Measurements from ENCODE around the gene DAZAP1. TPM values are rescaled to one million over a fixed set of nuclear protein-coding genes. Genes with fewer than 3 reads are reported as not detected.
"Not testable (repeated sequence)": the region's sequence is repeated elsewhere in the genome, so short reads cannot be mapped to it uniquely, and the experiment has no call there.

The DAZAP1 gene
- total RNA-seq, 8 experiments from 2014 or later = 32.3 to 129 (median 46.7) TPM

GRCh38 chr19:1439525-1440417, 32.4 kb downstream of the DAZAP1 start:
- H3K27ac ChIP-seq; ATAC-seq (replicated peaks in 6 of 8); in situ Hi-C loops (cut with MboI; ENCODE audit: low pct_unique_long_range_greater_than_20kb in 2 of 9, low sequenced_read_pairs in 9 of 9, unreplicated experiment in 9 of 9): not testable (repeated sequence)
- peaks cover 10 to 11% of the 10 kb centered on the region in 2 donors for H3K4me1 ChIP-seq (replicated peaks in 1 of 2)
- 0 to 80% (median 70%) methylated on average over 1 to 16 of the region's 57 CpGs; no CpG with 5 or more reads in 3 of the 10 experiments for WGBS, 10 experiments
- peak overlapping the region; percentile 49 to 95 (median 84) for H3K4me3 ChIP-seq

DNA sequence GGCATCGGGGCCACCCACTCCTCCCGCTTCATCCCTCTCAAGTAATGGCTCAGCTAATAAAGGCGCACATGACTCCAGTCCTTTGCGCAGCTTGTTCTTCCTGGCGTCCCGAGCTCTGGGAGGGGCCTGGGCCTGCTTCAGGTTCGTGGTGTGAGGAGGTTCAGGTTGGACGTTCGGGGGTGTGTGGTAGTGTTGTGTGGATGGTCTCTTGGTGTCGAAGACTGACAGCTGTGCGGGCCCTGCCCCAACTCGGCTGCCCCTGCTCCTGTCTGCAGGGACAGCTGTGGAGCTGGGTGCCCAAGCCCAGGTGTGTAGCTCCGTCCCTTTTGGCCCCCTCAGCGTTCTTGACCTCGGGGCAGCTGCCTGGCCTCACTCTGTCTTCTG, 33.0 kb downstream of the DAZAP1 start:
- peaks cover 10 to 11% of the 10 kb centered on the region in 2 donors for H3K4me1 ChIP-seq (replicated peaks in 1 of 2)
- H3K27ac ChIP-seq = no peak overlapping the region
- in situ Hi-C loops (cut with MboI; ENCODE audit: low pct_unique_long_range_greater_than_20kb in 2 of 9, low sequenced_read_pairs in 9 of 9, unreplicated experiment in 9 of 9) = no loop called here
- 80% methylated on average over 2 of the region's 15 CpGs; no CpG with 5 or more reads in 9 of the 10 experiments for WGBS, 10 experiments
- H3K4me3 ChIP-seq = no peak overlapping the region
- ATAC-seq (replicated peaks in 6 of 8) = no peak

- WGBS, 10 experiments = 100% methylated on average over 1 to 2 of the region's 9 CpGs; no CpG with 5 or more reads in 7 of the 10 experiments
- no peak overlapping the region for H3K4me3 ChIP-seq
- no peak overlapping the region for H3K27ac ChIP-seq
- in situ Hi-C loops (cut with MboI; ENCODE audit: low pct_unique_long_range_greater_than_20kb in 2 of 9, low sequenced_read_pairs in 9 of 9, unreplicated experiment in 9 of 9) = no loop called here
- no peak for ATAC-seq (replicated peaks in 6 of 8)
- peaks cover 10 to 11% of the 10 kb centered on the region in 2 donors for H3K4me1 ChIP-seq (replicated peaks in 1 of 2)
These were observed 33.6 kb downstream of the DAZAP1 start for GRCh38 chr19:1441022-1441426.

GRCh38 chr19:1441677-1442438, 34.5 kb downstream of the DAZAP1 start:
- no peak overlapping the region for H3K27ac ChIP-seq
- ATAC-seq (replicated peaks in 6 of 8) = no peak

DNA sequence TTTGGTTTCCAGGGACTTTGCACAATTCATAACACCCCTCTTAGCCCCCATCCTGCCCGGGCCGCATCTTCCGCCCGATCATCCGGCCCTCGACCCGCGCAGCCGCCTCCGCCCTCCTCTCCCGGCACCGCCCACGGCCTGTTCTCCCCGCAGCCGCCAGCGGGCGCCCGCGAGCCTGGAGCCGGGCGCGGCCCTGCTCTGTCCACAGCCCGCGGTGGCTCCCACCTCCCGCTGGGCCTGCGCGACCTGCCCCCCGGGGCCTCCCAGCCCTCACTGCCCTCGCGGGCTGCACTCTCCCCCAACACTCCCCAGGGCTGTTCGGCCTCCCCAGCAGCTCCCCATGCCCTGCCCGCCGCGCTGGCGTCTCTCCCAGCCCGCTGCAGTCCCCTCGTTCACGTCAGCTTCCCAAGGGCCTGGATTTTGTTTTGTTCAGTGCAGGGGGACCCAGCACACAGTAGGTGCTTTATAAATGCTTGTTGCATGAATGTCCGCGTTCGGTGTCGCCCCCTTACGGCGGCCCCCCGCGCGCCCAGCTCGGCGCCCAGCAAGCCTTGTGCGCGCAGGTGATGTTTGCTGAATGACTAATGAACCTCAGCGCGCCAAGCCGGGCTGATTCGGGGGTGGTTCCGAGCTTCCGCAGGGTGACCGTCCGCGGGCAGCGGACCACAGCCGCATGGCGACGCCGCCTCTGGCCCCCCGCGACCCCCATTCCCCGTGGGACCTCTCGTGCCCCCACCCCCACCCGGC, 38.0 kb downstream of the DAZAP1 start:
- WGBS, 10 experiments = 0% methylated on average over 9 of the region's 70 CpGs; no CpG with 5 or more reads in 9 of the 10 experiments
- in situ Hi-C loops (cut with MboI; ENCODE audit: low pct_unique_long_range_greater_than_20kb in 2 of 9, low sequenced_read_pairs in 9 of 9, unreplicated experiment in 9 of 9) = no loop called here

More at GRCh38 chr19:1441677-1442438, 34.5 kb downstream of the DAZAP1 start:
- 76 to 100% (median 88%) methylated on average over 1 to 12 of the region's 25 CpGs; no CpG with 5 or more reads in 1 of the 10 experiments for WGBS, 10 experiments
- peaks cover 11 to 13% of the 10 kb centered on the region in 2 donors for H3K4me1 ChIP-seq (replicated peaks in 1 of 2)
- in situ Hi-C loops (cut with MboI; ENCODE audit: low pct_unique_long_range_greater_than_20kb in 2 of 9, low sequenced_read_pairs in 9 of 9, unreplicated experiment in 9 of 9) = no loop called here
- H3K4me3 ChIP-seq = no peak overlapping the region

DNA sequence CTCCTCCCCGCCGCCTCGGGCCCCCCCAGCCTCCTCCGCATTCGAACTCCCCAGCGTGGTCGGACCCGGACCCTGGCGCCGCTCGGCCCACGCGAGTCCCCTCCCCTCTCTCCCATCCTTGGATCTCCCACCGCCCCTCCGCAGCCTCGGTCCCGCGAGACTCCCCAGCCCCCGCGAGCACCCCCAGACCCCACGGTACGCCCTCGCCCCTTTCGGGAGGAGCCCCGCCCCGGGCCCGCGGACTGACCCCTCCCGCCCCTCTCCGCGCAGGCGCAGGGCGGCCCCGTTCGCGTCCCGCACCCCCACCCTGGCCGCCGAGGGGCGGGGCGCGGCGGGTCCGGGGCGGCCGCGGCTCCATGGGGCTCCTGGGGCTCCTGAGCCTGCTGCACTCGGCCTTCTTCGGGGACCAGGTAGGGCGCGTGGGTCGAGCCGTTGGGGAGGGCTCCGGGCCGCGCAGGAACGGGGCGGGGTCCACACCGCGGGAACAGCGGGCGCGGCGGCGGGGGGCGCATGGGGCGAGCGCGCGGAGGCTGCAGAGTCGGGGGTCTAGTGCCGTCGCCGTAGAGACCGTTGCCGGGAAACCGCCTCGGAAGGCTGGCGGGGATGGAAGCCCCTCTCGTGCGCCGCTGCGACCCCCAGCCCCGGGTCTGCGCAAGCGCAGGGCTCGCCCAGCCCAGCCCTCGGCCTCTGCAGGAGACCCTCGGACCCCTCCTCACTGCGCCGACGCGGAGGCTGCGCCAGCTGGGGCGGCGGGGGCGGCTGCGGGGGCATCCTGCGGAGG, 38.7 kb downstream of the DAZAP1 start:
- Histone ChIP-seq H3K4me3 (peak overlapping the region; percentile 42 to 80 (median 58)), H3K27ac (peak overlapping the region; percentile 79 to 92), H3K4me1 (replicated peaks in 1 of 2) (peaks cover 16 to 19% of the 10 kb centered on the region in 2 donors)
- peak in 7 of 8 experiments; percentile 5 to 62 (median 54) for ATAC-seq (replicated peaks in 6 of 8)
- whole genome bisulfite sequencing, 10 experiments = no CpG with 5 or more reads among the region's 99 CpGs
- in situ Hi-C loops (cut with MboI; ENCODE audit: low pct_unique_long_range_greater_than_20kb in 2 of 9, low sequenced_read_pairs in 9 of 9, unreplicated experiment in 9 of 9) = no loop called here

More for the DNA sequence above, 38.0 kb downstream of the DAZAP1 start:
- H3K4me1 ChIP-seq (replicated peaks in 1 of 2) = peaks cover 12 to 14% of the 10 kb centered on the region in 2 donors
- peak overlapping the region; percentile 79 to 92 for H3K27ac ChIP-seq
- ATAC-seq (replicated peaks in 6 of 8) = peak; percentile 57 to 74 (median 62)
- peak overlapping the region; percentile 42 to 80 (median 58) for H3K4me3 ChIP-seq

GRCh38 chr19:1446713-1447481, 39.5 kb downstream of the DAZAP1 start:
- ATAC-seq (replicated peaks in 6 of 8) = no peak
- WGBS, 10 experiments = 0% methylated on average over 1 of the region's 63 CpGs; no CpG with 5 or more reads in 9 of the 10 experiments
- Histone ChIP-seq H3K4me1 (replicated peaks in 1 of 2) (peaks cover 22 to 26% of the 10 kb centered on the region in 2 donors), H3K4me3 (peak overlapping the region; percentile 42 to 80 (median 58)), H3K27ac (peak overlapping the region; percentile 79 to 92)
- in situ Hi-C loops (cut with MboI; ENCODE audit: low pct_unique_long_range_greater_than_20kb in 2 of 9, low sequenced_read_pairs in 9 of 9, unreplicated experiment in 9 of 9) = no loop called here

GRCh38 chr19:1447504-1447903, 40.1 kb downstream of the DAZAP1 start:
- no peak for ATAC-seq (replicated peaks in 6 of 8)
- 0 to 60% (median 20%) methylated on average over 1 to 2 of the region's 4 CpGs; no CpG with 5 or more reads in 5 of the 10 experiments for WGBS, 10 experiments
- in situ Hi-C loops (cut with MboI; ENCODE audit: low pct_unique_long_range_greater_than_20kb in 2 of 9, low sequenced_read_pairs in 9 of 9, unreplicated experiment in 9 of 9) = no loop called here
- peaks cover 22 to 30% of the 10 kb centered on the region in 2 donors for H3K4me1 ChIP-seq (replicated peaks in 1 of 2)
- H3K27ac ChIP-seq = no peak overlapping the region
- H3K4me3 ChIP-seq = peak overlapping the region in 4 of 5 donors; percentile 50 to 80 (median 68)

DNA sequence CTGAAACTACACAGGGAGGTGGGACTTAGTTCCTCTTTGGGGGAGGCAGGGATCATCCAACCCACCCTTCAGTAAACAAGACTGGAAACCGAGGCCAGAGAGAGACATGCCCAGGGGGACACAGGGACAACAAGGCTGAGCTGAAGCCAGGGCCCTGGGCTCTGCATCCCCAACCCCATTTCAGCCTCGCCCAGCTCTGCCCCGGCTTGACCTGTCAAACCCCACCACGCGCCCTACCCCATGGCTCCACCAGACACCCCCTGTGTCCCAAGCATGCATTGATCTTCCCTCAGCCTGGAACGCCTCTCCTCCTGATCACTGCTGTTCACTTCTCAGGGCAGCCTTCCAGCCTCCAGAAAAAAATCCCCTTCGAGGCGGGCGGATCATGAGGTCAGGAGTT, 40.6 kb downstream of the DAZAP1 start:
- Histone ChIP-seq H3K4me1 (replicated peaks in 1 of 2) (peaks cover 25 to 35% of the 10 kb centered on the region in 2 donors), H3K4me3 (no peak overlapping the region), H3K27ac (no peak overlapping the region)
- WGBS, 10 experiments = 60 to 100% (median 87%) methylated on average over 1 to 4 of the region's 9 CpGs; no CpG with 5 or more reads in 5 of the 10 experiments
- ATAC-seq (replicated peaks in 6 of 8) = no peak
- in situ Hi-C loops (cut with MboI; ENCODE audit: low pct_unique_long_range_greater_than_20kb in 2 of 9, low sequenced_read_pairs in 9 of 9, unreplicated experiment in 9 of 9) = no loop called here

DNA sequence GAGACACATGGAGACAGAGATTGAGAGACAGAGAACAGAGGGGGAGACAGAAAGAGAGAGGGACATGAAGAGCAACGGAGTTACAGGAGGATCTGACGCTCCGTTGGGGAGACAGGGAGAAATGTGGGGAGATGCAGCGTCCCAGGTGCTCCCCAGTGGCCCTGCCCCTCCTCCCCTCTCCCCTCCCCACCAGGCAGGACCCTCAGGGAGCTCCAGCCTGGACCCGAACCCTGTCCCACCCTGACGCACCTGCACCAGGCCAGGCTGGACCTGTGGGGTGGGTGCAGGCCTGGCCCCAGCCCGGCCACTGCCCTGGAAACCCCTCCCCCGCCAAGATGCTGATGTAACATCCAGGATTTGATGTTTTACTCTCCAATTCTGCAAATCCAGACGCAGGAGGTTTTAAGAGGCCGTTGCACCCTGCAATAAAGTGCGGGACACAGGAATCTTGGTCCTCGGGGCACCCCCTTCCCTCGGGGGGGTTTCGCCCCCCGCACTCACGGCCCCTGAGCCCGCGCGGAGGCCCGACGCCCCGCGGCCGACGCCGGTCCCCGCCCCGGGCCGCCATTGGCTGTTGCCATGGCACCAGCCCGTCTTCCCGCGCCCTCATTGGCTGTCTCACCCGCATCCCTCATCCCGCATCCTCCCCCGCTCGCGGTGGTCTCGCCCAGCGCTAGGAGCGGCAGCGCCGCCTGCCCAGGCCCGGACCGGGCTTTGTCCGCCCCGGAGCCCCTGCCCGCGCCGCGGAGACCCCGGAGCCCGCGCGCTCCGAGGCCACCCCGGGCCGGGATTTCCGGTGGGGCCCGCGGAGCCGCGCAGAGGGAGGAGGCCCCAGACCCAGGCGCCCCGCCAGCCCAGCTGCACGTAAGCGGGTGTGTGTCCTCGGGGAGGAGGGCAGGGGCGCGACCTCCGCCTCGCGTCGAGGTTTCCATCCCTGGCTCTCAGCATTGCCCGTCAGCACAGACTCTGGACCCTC, 42.4 kb downstream of the DAZAP1 start, which contains the start of gene APC2:
TSS of gene APC2 (plus strand) at position 655 of the 976 bp plus-strand sequence. CDS start 2,881 bp downstream, outside the sequence.
- in situ Hi-C loops (cut with MboI; ENCODE audit: low pct_unique_long_range_greater_than_20kb in 2 of 9, low sequenced_read_pairs in 9 of 9, unreplicated experiment in 9 of 9) = no loop called here
- H3K4me3 ChIP-seq = peak within 1 kb of the TSS; percentile 48 to 80 (median 65)
- WGBS, 10 experiments = 0 to 20% (median 3%) methylated on average over 1 to 8 of the region's 74 CpGs; no CpG with 5 or more reads in 4 of the 10 experiments
- peak within 1 kb of the TSS; percentile 92 to 98 for H3K27ac ChIP-seq
- H3K4me1 ChIP-seq (replicated peaks in 1 of 2) = peaks cover 36 to 46% of the 10 kb centered on the region in 2 donors
- ATAC-seq (replicated peaks in 6 of 8) = peak; percentile 12 to 62 (median 52)
